Loucy (cell line): ENCODE data around the gene SLC35F1.

Experiments used
- H2AFZ ChIP-seq: fragments of 200-600 bp; sonication (generic); 2 replicates; pipeline ENCODE4 v1.6.0; 2016; ENCODE audit warnings: antibody characterized with exemption, mild to moderate bottlenecking, low read length, moderate library complexity
- H3F3A ChIP-seq: fragments of 200-600 bp; 2 replicates; pipeline ENCODE4 v1.6.0; 2016; ENCODE audit warnings: antibody characterized with exemption, low read depth, mild to moderate bottlenecking
- H3K27me3 ChIP-seq: fragments of 200-600 bp; sonication (generic); 2 replicates; pipeline ENCODE4 v1.6.1; 2014; ENCODE audit warnings: low read length, mild to moderate bottlenecking; ENCODE audit not compliant: insufficient read depth, poor library complexity, severe bottlenecking
- H3K36me3 ChIP-seq: fragments of 200-600 bp; sonication (generic); 2 replicates; pipeline ENCODE4 v1.6.1; 2016; ENCODE audit warnings: low read length; ENCODE audit not compliant: insufficient read depth
- H3K4me1 ChIP-seq: fragments of 200-600 bp; sonication (generic); 2 replicates; pipeline ENCODE4 v1.5.1; 2014; ENCODE audit warnings: low read length, mild to moderate bottlenecking; ENCODE audit not compliant: insufficient read depth, poor library complexity, severe bottlenecking
- H3K4me2 ChIP-seq: fragments of 200-600 bp; sonication (generic); 2 replicates; pipeline ENCODE4 v1.6.0; 2014; ENCODE audit warnings: antibody characterized with exemption, low read length, low read depth, mild to moderate bottlenecking; ENCODE audit not compliant: poor library complexity, severe bottlenecking
- H3K4me3 ChIP-seq: fragments of 200-600 bp; sonication (generic); 2 replicates; pipeline ENCODE4 v1.5.1; 2014; ENCODE audit warnings: low read length, mild to moderate bottlenecking, mixed read lengths; ENCODE audit not compliant: poor library complexity, severe bottlenecking
- H3K79me2 ChIP-seq: fragments of 200-600 bp; sonication (generic); 2 replicates; pipeline ENCODE4 v1.6.1; 2014; ENCODE audit warnings: low read length; ENCODE audit not compliant: insufficient read depth
- H3K9ac ChIP-seq: fragments of 200-600 bp; sonication (generic); 2 replicates; pipeline ENCODE4 v1.6.0; 2014; ENCODE audit warnings: mild to moderate bottlenecking, low read depth, low read length, moderate library complexity; ENCODE audit not compliant: poor library complexity, severe bottlenecking
- H3K9me2 ChIP-seq: fragments of 200-600 bp; sonication (generic); replicated peaks from 2 replicates; pipeline ENCODE4 v1.6.1; 2016; ENCODE audit warnings: low read depth, low read length, mixed read lengths
- H3K9me3 ChIP-seq: fragments of 200-600 bp; sonication (generic); 2 replicates; pipeline ENCODE4 v1.6.1; 2014; ENCODE audit warnings: mild to moderate bottlenecking, antibody characterized with exemption, low read length, low read depth; ENCODE audit not compliant: insufficient read depth
- H4K20me1 ChIP-seq: fragments of 200-600 bp; sonication (generic); 2 replicates; pipeline ENCODE4 v1.6.0; 2014; ENCODE audit warnings: antibody characterized with exemption, low read length, mild to moderate bottlenecking; ENCODE audit not compliant: insufficient read depth, poor library complexity, severe bottlenecking
- EZH2phosphoT487 ChIP-seq: fragments of 200-600 bp; IDR thresholded peaks from 2 replicates; pipeline ENCODE4 v1.6.1; 2018; ENCODE audit warnings: antibody characterized with exemption, mild to moderate bottlenecking, moderate library complexity, borderline replicate concordance
- TF ChIP-seq, protein P1 (sequence below): fragments of 200-600 bp; sonication (generic); conservative IDR thresholded peaks from 2 replicates; pipeline ENCODE4 v1.5.1; 2014; ENCODE audit warnings: mild to moderate bottlenecking, antibody characterized with exemption, low read length

Gene SLC35F1

DNA sequence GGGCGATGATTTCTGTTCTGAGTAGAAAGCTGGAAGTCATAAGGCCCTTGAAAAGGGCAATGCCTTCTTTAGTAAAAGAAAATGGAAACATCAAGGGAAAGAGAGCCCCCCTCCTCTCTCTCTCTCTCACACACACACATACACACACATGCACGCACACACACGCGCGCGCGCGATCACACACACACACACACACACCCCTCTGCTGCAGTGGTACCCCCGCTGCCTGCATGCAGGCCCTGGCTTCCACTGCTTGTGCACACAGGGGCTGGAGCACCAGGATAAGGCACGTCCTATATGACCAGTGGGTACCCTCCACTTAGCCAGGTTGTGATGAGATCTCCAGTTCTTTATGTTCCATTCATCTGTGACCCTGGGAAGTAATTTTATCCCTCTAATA lies 300.9 kb downstream of the SLC35F1 start:
- no peak overlapping the region for H3K4me3 ChIP-seq
- no peak overlapping the region for H2AFZ ChIP-seq
- no peaks in the 10 kb centered on the region for H3K79me2 ChIP-seq
- no peaks in the 10 kb centered on the region for H3K4me1 ChIP-seq
- TF ChIP-seq, protein P1, sequence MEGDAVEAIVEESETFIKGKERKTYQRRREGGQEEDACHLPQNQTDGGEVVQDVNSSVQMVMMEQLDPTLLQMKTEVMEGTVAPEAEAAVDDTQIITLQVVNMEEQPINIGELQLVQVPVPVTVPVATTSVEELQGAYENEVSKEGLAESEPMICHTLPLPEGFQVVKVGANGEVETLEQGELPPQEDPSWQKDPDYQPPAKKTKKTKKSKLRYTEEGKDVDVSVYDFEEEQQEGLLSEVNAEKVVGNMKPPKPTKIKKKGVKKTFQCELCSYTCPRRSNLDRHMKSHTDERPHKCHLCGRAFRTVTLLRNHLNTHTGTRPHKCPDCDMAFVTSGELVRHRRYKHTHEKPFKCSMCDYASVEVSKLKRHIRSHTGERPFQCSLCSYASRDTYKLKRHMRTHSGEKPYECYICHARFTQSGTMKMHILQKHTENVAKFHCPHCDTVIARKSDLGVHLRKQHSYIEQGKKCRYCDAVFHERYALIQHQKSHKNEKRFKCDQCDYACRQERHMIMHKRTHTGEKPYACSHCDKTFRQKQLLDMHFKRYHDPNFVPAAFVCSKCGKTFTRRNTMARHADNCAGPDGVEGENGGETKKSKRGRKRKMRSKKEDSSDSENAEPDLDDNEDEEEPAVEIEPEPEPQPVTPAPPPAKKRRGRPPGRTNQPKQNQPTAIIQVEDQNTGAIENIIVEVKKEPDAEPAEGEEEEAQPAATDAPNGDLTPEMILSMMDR: no peak
- no peak for TF ChIP-seq EZH2phosphoT487
- no peak overlapping the region for H3K9ac ChIP-seq
- no peak overlapping the region for H3K4me2 ChIP-seq
- H4K20me1 ChIP-seq: no peaks in the 10 kb centered on the region
- H3K9me2 ChIP-seq: no peaks in the 10 kb centered on the region
- H3K27me3 ChIP-seq: no peaks in the 10 kb centered on the region
- H3F3A ChIP-seq: no peaks in the 10 kb centered on the region
- H3K9me3 ChIP-seq: no peaks in the 10 kb centered on the region
- H3K36me3 ChIP-seq: no peaks in the 10 kb centered on the region

DNA sequence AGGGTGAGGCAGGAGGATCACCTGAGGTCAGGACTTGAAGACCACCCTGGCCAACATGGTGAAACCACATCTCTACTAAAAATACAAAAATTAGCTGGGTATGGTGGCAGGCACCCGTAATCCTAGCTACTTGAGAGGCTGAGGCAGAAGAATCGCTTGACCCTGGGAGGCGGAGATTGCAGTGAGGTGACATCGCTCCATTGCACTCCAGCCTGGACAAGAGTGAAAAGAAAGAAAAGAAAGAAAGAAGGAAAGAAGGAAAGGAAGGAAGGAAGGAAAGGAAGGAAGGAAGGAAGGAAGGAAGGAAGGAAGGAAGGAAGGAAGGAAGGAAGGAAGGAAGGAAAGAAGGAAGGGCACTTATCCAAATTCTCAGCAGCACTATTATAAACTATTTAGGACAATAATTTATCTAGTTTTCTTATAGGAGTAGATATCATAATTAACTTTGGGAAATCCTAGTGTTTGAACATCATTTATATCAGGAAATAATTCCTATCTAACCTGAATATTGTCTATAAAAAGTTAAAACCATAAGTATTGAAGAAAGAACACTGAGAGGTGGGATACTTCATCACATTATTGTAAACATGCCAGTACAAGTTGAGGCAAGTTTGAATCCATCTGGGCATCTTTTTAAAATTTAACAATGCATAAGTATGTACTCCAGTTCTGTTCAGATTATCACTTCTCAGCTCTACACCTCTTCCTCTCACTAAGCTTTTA lies 305.5 kb downstream of the SLC35F1 start:
- H4K20me1 ChIP-seq: no peaks in the 10 kb centered on the region
- no peak overlapping the region for H3K9ac ChIP-seq
- no peaks in the 10 kb centered on the region for H3K9me2 ChIP-seq
- H3K4me3 ChIP-seq: no peak overlapping the region
- H3K4me1 ChIP-seq: no peaks in the 10 kb centered on the region
- H3K9me3 ChIP-seq: no peaks in the 10 kb centered on the region
- H3F3A ChIP-seq: no peaks in the 10 kb centered on the region
- TF ChIP-seq EZH2phosphoT487: no peak
- TF ChIP-seq, protein P1: no peak
- no peak overlapping the region for H3K4me2 ChIP-seq
- H3K36me3 ChIP-seq: no peaks in the 10 kb centered on the region
- no peaks in the 10 kb centered on the region for H3K27me3 ChIP-seq
- H3K79me2 ChIP-seq: no peaks in the 10 kb centered on the region
- H2AFZ ChIP-seq: no peak overlapping the region

DNA sequence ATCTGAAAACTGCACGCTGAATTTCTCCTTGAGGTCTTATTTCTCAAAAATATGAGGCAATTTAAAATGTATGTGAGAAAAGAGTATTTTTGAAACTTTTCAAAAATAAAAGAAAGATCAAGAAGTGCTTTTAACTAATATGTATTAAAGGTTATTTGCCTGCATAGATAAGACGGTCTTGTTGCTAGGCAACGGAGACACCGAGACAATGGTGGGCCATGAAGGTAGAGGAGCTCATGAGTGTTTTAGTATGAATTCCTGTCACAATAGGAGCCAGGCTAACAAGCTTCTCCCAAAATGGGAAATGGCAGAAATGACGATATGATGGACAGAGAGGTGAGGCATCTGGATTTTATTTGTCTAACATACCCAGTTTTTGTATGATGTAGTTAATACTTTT lies 308.2 kb downstream of the SLC35F1 start:
- TF ChIP-seq EZH2phosphoT487: no peak
- TF ChIP-seq, protein P1: no peak
- Histone ChIP-seq H3K9me2 (no peaks in the 10 kb centered on the region), H3K79me2 (no peaks in the 10 kb centered on the region), H4K20me1 (no peaks in the 10 kb centered on the region), H3K9ac (no peak overlapping the region), H3K27me3 (no peaks in the 10 kb centered on the region), H3K4me3 (no peak overlapping the region), H3K4me2 (no peak overlapping the region), H2AFZ (no peak overlapping the region), H3K36me3 (no peaks in the 10 kb centered on the region), H3K4me1 (peaks cover 13% of the 10 kb centered on the region), H3F3A (no peaks in the 10 kb centered on the region), H3K9me3 (no peaks in the 10 kb centered on the region)
